ENCODE measurements around the gene ZNF613.
"Not testable (repeated sequence)": the region's sequence is repeated elsewhere in the genome, so short reads cannot be mapped to it uniquely, and the experiment has no call there.

Gene ZNF613

DNA sequence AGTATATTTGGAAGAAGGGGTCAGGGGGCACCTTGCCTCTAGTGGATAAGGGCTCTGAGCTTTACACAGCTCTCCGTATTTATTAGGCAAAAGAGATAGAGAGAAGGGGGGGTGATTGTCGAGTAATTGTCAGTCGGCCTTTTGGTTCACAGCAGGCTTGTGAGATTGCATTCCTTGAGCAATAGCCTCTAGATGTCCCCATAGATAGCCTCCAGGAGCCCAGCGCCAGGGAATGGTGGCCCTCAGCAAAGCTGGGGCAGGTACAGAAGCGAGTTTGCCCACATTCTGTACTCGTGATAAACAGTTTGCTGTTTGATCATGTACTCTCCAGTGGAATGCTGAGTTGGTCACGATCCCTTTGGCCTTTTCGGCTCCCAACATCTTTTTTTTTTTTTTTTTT lies 4.6 kb downstream of the ZNF613 start:
- TF ChIP-seq, protein P1, sequence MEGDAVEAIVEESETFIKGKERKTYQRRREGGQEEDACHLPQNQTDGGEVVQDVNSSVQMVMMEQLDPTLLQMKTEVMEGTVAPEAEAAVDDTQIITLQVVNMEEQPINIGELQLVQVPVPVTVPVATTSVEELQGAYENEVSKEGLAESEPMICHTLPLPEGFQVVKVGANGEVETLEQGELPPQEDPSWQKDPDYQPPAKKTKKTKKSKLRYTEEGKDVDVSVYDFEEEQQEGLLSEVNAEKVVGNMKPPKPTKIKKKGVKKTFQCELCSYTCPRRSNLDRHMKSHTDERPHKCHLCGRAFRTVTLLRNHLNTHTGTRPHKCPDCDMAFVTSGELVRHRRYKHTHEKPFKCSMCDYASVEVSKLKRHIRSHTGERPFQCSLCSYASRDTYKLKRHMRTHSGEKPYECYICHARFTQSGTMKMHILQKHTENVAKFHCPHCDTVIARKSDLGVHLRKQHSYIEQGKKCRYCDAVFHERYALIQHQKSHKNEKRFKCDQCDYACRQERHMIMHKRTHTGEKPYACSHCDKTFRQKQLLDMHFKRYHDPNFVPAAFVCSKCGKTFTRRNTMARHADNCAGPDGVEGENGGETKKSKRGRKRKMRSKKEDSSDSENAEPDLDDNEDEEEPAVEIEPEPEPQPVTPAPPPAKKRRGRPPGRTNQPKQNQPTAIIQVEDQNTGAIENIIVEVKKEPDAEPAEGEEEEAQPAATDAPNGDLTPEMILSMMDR (IDR thresholded peaks at IDR 0.05) = no peak
- H3K4me3 ChIP-seq (ENCODE audit: low read depth in 1 of 2, low read length in 1 of 2) = no peak overlapping the region
- peaks cover 53% of the 10 kb centered on the region for H3K36me3 ChIP-seq
- H3K4me1 ChIP-seq (ENCODE audit: control insufficient read depth in 1 of 2, insufficient read depth in 1 of 2, low read depth in 1 of 2, low read length in 1 of 2) = peaks cover 7 to 8% of the 10 kb centered on the region in 2 experiments
- H3K27ac ChIP-seq = no peak overlapping the region
- H3K27me3 ChIP-seq = no peaks in the 10 kb centered on the region
- H3K9me3 ChIP-seq = peaks cover 15% of the 10 kb centered on the region

DNA sequence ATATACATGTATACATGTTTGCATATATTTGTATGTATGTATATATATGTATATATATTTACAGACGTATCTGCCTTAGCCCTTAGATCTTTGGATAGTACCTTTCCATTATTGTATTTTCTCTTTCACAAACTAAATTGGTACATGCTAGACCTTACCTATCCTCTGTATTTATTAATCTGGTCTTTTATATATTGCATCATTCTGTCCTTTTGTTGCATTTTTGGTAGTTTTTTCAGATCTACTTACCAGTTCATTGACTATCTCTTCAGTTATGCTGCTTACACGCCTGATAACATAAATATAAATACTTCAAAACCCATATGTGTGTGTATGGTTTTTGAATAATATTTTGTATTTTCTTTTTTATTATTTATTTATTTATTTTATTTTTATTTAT lies 11.7 kb downstream of the ZNF613 start:
- no peak overlapping the region for H3K4me3 ChIP-seq (ENCODE audit: low read depth in 1 of 2, low read length in 1 of 2)
- H3K27me3 ChIP-seq = no peaks in the 10 kb centered on the region
- peaks cover 82% of the 10 kb centered on the region for H3K36me3 ChIP-seq
- H3K27ac ChIP-seq = no peak overlapping the region
- H3K9me3 ChIP-seq = peaks cover 54% of the 10 kb centered on the region
- H3K4me1 ChIP-seq (ENCODE audit: control insufficient read depth in 1 of 2, insufficient read depth in 1 of 2, low read depth in 1 of 2, low read length in 1 of 2) = no peaks in the 10 kb centered on the region
- TF ChIP-seq, protein P1 (IDR thresholded peaks at IDR 0.05) = no peak

DNA sequence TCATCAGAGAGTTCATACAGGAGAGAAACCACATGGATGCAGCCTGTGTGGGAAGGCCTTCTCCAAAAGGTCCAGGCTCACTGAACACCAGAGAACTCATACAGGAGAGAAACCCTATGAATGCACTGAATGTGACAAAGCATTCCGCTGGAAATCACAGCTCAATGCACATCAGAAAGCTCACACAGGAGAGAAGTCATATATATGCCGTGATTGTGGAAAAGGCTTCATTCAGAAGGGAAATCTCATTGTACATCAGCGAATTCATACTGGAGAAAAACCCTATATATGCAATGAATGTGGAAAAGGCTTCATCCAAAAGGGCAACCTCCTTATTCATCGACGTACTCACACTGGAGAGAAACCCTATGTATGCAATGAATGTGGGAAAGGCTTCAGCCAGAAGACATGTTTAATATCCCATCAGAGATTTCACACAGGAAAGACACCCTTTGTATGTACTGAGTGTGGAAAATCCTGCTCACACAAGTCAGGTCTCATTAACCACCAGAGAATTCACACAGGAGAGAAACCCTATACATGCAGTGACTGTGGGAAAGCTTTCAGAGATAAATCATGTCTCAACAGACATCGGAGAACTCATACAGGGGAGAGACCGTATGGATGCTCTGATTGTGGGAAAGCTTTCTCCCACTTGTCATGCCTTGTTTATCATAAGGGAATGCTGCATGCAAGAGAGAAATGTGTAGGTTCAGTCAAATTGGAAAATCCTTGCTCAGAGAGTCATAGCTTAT lies 17.7 kb downstream of the ZNF613 start:
- Histone ChIP-seq H3K4me3 (ENCODE audit: low read depth in 1 of 2, low read length in 1 of 2) (no peak overlapping the region), H3K9me3 (peaks cover 94% of the 10 kb centered on the region), H3K27ac (no peak overlapping the region), H3K4me1 (ENCODE audit: control insufficient read depth in 1 of 2, insufficient read depth in 1 of 2, low read depth in 1 of 2, low read length in 1 of 2) (no peaks in the 10 kb centered on the region), H3K27me3 (no peaks in the 10 kb centered on the region), H3K36me3 (peaks cover 48% of the 10 kb centered on the region)
- TF ChIP-seq, protein P1 (IDR thresholded peaks at IDR 0.05) = no peak

DNA sequence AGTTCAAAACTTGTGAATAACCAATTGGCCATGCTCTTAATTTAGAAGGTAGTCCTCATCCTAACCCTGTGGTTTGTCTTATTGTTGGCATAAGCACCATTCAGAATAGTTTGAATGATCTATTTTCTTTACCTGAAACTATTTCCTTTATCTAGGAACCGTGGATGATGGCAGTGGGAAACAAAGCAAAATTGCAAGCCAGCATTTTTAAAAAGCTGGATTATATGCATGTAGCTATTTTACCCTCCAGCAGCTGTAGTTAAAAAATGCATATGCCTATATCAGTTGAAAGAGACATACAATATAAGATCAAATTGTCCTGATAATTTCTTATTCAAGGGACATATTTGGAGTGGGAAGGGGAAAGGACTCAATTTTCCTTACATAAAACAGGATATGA lies 19.3 kb downstream of the ZNF613 start:
- no peaks in the 10 kb centered on the region for H3K4me1 ChIP-seq (ENCODE audit: control insufficient read depth in 1 of 2, insufficient read depth in 1 of 2, low read depth in 1 of 2, low read length in 1 of 2)
- H3K36me3 ChIP-seq = peaks cover 32% of the 10 kb centered on the region
- no peak overlapping the region for H3K4me3 ChIP-seq (ENCODE audit: low read depth in 1 of 2, low read length in 1 of 2)
- TF ChIP-seq, protein P1 (IDR thresholded peaks at IDR 0.05) = no peak
- peaks cover 86% of the 10 kb centered on the region for H3K9me3 ChIP-seq
- no peak overlapping the region for H3K27ac ChIP-seq
- H3K27me3 ChIP-seq = no peaks in the 10 kb centered on the region

DNA sequence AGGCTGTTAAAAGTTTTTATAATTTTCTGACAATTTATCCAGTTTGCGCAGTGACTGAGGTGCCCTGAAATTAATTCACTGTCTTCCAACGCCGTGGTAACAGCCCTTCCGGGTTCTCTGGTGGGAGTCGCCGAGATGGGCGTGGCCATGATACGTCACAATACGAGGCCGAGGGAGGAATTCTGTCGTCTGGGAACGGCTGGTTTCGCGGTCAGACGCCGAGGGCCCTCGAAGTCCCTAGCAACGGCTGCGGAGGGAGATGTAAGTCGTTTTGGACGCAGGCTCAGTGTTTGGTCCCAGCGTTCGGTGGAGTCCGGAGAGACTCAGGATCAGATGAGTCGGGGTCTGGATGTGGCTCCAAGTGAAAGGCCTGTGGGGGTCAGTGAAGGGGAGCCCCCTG lies 21.7 kb downstream of the ZNF613 start:
- TF ChIP-seq, protein P1 (IDR thresholded peaks at IDR 0.05) = no peak

DNA sequence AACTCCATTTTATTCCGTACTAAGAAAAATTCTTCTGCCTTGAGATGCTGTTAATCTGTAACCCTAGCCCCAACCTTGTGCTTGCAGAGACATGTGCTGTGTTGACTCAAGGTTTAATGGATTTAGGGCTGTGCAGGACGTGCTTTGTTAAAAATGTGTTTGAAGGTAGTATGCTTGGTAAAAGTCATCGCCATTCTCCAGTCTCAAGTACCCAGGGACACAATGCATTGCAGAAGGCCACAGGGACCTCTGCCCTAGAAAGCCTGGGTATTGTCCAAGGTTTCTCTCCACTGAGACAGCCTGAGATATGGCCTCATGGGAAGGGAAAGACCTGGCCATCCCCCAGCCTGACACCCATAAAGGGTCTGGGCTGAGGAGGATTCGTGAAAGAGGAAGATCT lies 30.6 kb downstream of the ZNF613 start:
- H3K36me3 ChIP-seq; H3K27me3 ChIP-seq; H3K27ac ChIP-seq; H3K4me1 ChIP-seq (ENCODE audit: control insufficient read depth in 1 of 2, insufficient read depth in 1 of 2, low read depth in 1 of 2, low read length in 1 of 2); H3K4me3 ChIP-seq (ENCODE audit: low read depth in 1 of 2, low read length in 1 of 2): not testable (repeated sequence)
- peaks cover 17% of the 10 kb centered on the region for H3K9me3 ChIP-seq

More for the DNA sequence above, 21.7 kb downstream of the ZNF613 start:
- peak overlapping the region in 1 of 2 experiments; percentile 28 for H3K4me3 ChIP-seq (ENCODE audit: low read depth in 1 of 2, low read length in 1 of 2)
- H3K4me1 ChIP-seq (ENCODE audit: control insufficient read depth in 1 of 2, insufficient read depth in 1 of 2, low read depth in 1 of 2, low read length in 1 of 2) = no peaks in the 10 kb centered on the region
- H3K9me3 ChIP-seq = peaks cover 73% of the 10 kb centered on the region
- peaks cover 8% of the 10 kb centered on the region for H3K36me3 ChIP-seq
- no peaks in the 10 kb centered on the region for H3K27me3 ChIP-seq
- H3K27ac ChIP-seq = no peak overlapping the region
